ENCODE measurements around the gene ADGRL2. TPM values are rescaled to one million over a fixed set of nuclear protein-coding genes. Genes with fewer than 3 reads are reported as not detected.
A peak's percentile ranks its signal among the peaks of the same experiment; 100 is the strongest.

The ADGRL2 gene
- total and polyA plus RNA-seq, 5 donors from 2014 or later, result not detected

DNA sequence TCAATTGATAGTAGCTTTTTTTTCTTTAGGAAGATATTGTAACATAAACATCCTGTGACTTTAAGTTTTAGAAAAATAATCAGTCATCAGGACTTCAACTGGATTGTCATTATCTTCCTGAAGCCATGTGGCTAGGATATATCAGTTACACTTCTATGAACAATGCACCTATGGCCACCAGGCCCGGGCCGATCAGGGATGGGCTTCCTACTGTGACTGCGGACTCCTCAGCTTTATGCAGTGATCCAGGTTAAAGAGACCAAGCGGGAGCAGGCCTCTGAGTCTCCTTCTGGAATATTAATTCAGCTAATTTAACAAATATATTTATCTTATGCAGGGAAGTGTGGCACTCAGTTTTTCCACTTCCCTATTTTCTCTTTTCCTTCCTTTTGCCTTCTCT is 200.6 kb downstream of the ADGRL2 start:
- DNase-seq, result no peak
- no peaks in the 10 kb centered on the region for H3K27me3 ChIP-seq (ENCODE audit: control insufficient read depth, insufficient read depth, low read length)
- H3K27me3 Mint-ChIP-seq, result no peaks in the 10 kb centered on the region
- no peak overlapping the region for H3K4me3 ChIP-seq (ENCODE audit: low read depth, low read length)
- no peaks in the 10 kb centered on the region for H3K4me1 Mint-ChIP-seq
- no peak overlapping the region for H3K27ac Mint-ChIP-seq
- H3K27ac ChIP-seq (ENCODE audit: insufficient read depth, low read length, poor library complexity, severe bottlenecking), result no peak overlapping the region
- H3K4me1 ChIP-seq (ENCODE audit: control insufficient read depth, insufficient read depth, low read length, poor library complexity, severe bottlenecking), result no peaks in the 10 kb centered on the region
- H3K36me3 Mint-ChIP-seq, result no peaks in the 10 kb centered on the region
- ATAC-seq (ENCODE audit: low read depth in 2 of 2), result no peak
- no peaks in the 10 kb centered on the region for H3K36me3 ChIP-seq (ENCODE audit: control insufficient read depth, insufficient read depth, low read length)
- no peaks in the 10 kb centered on the region for H3K9me3 ChIP-seq (ENCODE audit: control insufficient read depth in 2 of 2, low read length in 2 of 2)
- H3K9me3 Mint-ChIP-seq, result peaks cover 0 to 6% (median 2%) of the 10 kb centered on the region in 7 donors
- no peak overlapping the region for H3K4me3 Mint-ChIP-seq

DNA sequence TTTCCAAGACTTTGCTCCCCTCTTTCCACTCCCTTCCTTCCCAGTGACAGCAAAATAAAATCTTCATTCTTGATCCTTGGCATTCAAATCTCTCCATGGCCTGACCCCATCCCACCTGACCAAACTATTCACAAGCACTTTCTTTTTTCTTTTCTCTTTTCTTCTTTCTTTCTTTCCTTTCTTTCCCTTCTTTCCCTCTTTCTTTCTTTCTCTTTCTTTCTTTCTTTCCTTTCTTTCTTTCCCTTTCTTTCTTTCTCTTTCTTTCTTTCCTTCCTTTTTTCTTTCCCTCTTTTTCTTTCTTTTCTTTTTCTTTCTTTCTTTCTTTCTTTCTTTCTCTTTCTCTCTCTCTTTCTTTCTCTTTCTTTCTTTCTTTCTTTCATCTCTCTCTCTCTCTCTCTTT is 207.1 kb downstream of the ADGRL2 start:
- no peaks in the 10 kb centered on the region for H3K4me1 Mint-ChIP-seq
- H3K27ac ChIP-seq (ENCODE audit: insufficient read depth, low read length, poor library complexity, severe bottlenecking), result no peak overlapping the region
- ATAC-seq (ENCODE audit: low read depth in 2 of 2), result no peak

DNA sequence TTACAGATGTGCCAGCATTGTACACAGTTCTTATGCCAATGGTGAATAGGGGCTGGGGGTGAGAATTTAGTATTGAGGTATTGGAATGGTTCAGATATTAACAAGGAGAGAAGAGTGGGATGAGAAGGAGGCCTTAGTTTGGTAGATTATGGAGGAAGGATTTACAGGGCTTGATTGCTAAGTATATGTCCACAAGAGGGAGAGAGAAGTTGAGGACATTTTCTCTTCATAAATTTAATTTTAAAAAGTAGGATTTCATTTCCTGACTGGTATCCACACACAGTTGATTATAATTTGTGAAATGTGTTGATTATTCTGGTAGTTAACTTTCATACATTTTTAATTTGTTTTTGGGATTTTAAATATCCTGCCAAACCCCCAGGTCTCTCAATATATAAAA is 213.0 kb downstream of the ADGRL2 start:
- Histone ChIP-seq H3K27me3 (ENCODE audit: control insufficient read depth, insufficient read depth, low read length) (no peaks in the 10 kb centered on the region), H3K27ac (ENCODE audit: insufficient read depth, low read length, poor library complexity, severe bottlenecking) (no peak overlapping the region), H3K9me3 (ENCODE audit: control insufficient read depth in 2 of 2, low read length in 2 of 2) (peaks cover 0 to 2% of the 10 kb centered on the region in 2 experiments), H3K36me3 (ENCODE audit: control insufficient read depth, insufficient read depth, low read length) (no peaks in the 10 kb centered on the region), H3K4me3 (ENCODE audit: low read depth, low read length) (no peak overlapping the region), H3K4me1 (ENCODE audit: control insufficient read depth, insufficient read depth, low read length, poor library complexity, severe bottlenecking) (no peaks in the 10 kb centered on the region)
- H3K9me3 Mint-ChIP-seq, result peaks cover 2 to 18% (median 7%) of the 10 kb centered on the region in 7 donors
- no peaks in the 10 kb centered on the region for H3K36me3 Mint-ChIP-seq
- ATAC-seq (ENCODE audit: low read depth in 2 of 2) (no peak), DNase-seq (no peak)
- no peaks in the 10 kb centered on the region for H3K27me3 Mint-ChIP-seq
- no peak overlapping the region for H3K4me3 Mint-ChIP-seq
- peaks cover 0 to 5% (median 0%) of the 10 kb centered on the region in 4 donors for H3K4me1 Mint-ChIP-seq
- H3K27ac Mint-ChIP-seq, result no peak overlapping the region

More for the DNA sequence above, 207.1 kb downstream of the ADGRL2 start:
- Mint-ChIP-seq H3K4me3 (no peak overlapping the region), H3K27me3 (no peaks in the 10 kb centered on the region), H3K36me3 (no peaks in the 10 kb centered on the region), H3K27ac (peak overlapping the region in 1 of 3 donors; percentile 5), H3K9me3 (peaks cover under 1 to 20% (median 9%) of the 10 kb centered on the region in 7 donors)
- peaks cover 0 to 3% of the 10 kb centered on the region in 2 experiments for H3K9me3 ChIP-seq (ENCODE audit: control insufficient read depth in 2 of 2, low read length in 2 of 2)
- H3K36me3 ChIP-seq (ENCODE audit: control insufficient read depth, insufficient read depth, low read length), result no peaks in the 10 kb centered on the region
- no peak overlapping the region for H3K4me3 ChIP-seq (ENCODE audit: low read depth, low read length)
- no peaks in the 10 kb centered on the region for H3K27me3 ChIP-seq (ENCODE audit: control insufficient read depth, insufficient read depth, low read length)
- no peaks in the 10 kb centered on the region for H3K4me1 ChIP-seq (ENCODE audit: control insufficient read depth, insufficient read depth, low read length, poor library complexity, severe bottlenecking)
- no peak for DNase-seq

DNA sequence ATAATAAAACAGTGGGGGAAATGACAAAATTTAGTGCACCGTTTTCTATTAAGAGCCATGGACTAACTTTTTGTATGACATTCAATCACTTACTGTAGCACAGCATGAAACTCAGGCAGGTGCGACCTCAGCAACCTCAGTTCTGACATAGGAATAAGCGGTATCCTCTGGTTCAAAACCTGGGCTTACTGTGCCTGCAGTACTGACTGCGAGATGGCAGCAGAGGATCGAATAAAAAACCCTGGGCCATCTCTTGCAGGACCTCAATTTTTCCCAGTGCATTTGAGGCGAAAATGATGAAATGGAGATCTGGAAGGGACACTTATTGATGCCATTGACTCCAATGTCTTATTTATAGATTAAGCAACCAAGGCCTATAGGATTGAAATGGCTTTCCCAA is 214.7 kb downstream of the ADGRL2 start:
- H3K4me3 Mint-ChIP-seq, result no peak overlapping the region
- ATAC-seq (ENCODE audit: low read depth in 2 of 2), result no peak
- no peaks in the 10 kb centered on the region for H3K27me3 ChIP-seq (ENCODE audit: control insufficient read depth, insufficient read depth, low read length)
- H3K9me3 ChIP-seq (ENCODE audit: control insufficient read depth in 2 of 2, low read length in 2 of 2), result peaks cover 0 to 2% of the 10 kb centered on the region in 2 experiments
- H3K36me3 ChIP-seq (ENCODE audit: control insufficient read depth, insufficient read depth, low read length), result no peaks in the 10 kb centered on the region
- no peaks in the 10 kb centered on the region for H3K36me3 Mint-ChIP-seq
- peaks cover 0 to 5% (median 0%) of the 10 kb centered on the region in 4 donors for H3K4me1 Mint-ChIP-seq
- no peaks in the 10 kb centered on the region for H3K27me3 Mint-ChIP-seq
- H3K4me3 ChIP-seq (ENCODE audit: low read depth, low read length), result no peak overlapping the region
- H3K4me1 ChIP-seq (ENCODE audit: control insufficient read depth, insufficient read depth, low read length, poor library complexity, severe bottlenecking), result no peaks in the 10 kb centered on the region
- DNase-seq, result no peak
- no peak overlapping the region for H3K27ac Mint-ChIP-seq
- peaks cover 2 to 17% (median 9%) of the 10 kb centered on the region in 7 donors for H3K9me3 Mint-ChIP-seq
- no peak overlapping the region for H3K27ac ChIP-seq (ENCODE audit: insufficient read depth, low read length, poor library complexity, severe bottlenecking)

DNA sequence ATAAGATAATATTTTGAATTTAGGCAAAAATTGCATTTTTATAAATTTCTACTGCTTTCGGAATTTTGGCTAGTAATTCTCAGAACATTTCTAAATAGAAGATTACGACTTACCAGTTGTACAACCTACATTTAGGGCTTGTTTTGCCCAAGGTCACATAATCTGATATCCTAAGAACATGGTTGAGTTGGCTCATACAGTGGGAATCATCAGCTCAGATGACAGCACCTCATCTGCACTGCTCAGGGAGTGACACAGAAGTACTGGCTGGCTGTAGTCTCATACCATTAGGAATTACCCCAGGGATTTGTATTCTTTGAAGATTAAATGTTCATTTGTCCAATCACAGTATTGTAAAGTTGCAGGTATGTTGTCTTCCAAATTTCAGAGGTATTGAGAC is 217.6 kb downstream of the ADGRL2 start:
- ATAC-seq (ENCODE audit: low read depth in 2 of 2) (no peak), DNase-seq (no peak)

DNA sequence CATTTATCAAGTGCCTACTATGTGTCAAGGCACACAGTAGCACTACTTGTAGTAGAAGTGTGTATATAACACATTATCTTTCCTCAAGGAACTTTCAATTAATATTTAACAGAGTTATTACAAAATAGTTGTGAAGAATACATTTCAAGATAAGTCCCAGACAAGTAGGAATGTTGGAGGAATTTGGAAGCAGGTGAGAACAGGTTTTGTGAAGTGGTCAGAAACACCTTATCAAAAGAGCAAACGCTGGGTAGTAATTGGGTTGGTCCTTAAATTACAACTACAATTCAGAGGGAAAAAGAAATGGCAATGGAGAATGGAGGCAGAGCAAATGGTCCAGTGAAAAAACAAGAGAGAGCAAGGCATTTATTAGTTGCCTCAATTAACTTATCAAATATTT is 218.8 kb downstream of the ADGRL2 start:
- no peak overlapping the region for H3K27ac ChIP-seq (ENCODE audit: insufficient read depth, low read length, poor library complexity, severe bottlenecking)
- Mint-ChIP-seq H3K4me3 (no peak overlapping the region), H3K36me3 (no peaks in the 10 kb centered on the region), H3K4me1 (no peaks in the 10 kb centered on the region), H3K27me3 (no peaks in the 10 kb centered on the region), H3K27ac (no peak overlapping the region), H3K9me3 (peaks cover 0 to 13% (median 9%) of the 10 kb centered on the region in 7 donors)
- peaks cover 0 to 2% of the 10 kb centered on the region in 2 experiments for H3K9me3 ChIP-seq (ENCODE audit: control insufficient read depth in 2 of 2, low read length in 2 of 2)
- ATAC-seq (ENCODE audit: low read depth in 2 of 2) (no peak), DNase-seq (no peak)
- no peaks in the 10 kb centered on the region for H3K27me3 ChIP-seq (ENCODE audit: control insufficient read depth, insufficient read depth, low read length)
- H3K4me1 ChIP-seq (ENCODE audit: control insufficient read depth, insufficient read depth, low read length, poor library complexity, severe bottlenecking), result no peaks in the 10 kb centered on the region
- no peak overlapping the region for H3K4me3 ChIP-seq (ENCODE audit: low read depth, low read length)
- H3K36me3 ChIP-seq (ENCODE audit: control insufficient read depth, insufficient read depth, low read length), result no peaks in the 10 kb centered on the region

More for the DNA sequence above, 217.6 kb downstream of the ADGRL2 start:
- peaks cover 1 to 12% (median 7%) of the 10 kb centered on the region in 7 donors for H3K9me3 Mint-ChIP-seq
- Histone ChIP-seq H3K36me3 (ENCODE audit: control insufficient read depth, insufficient read depth, low read length) (no peaks in the 10 kb centered on the region), H3K4me1 (ENCODE audit: control insufficient read depth, insufficient read depth, low read length, poor library complexity, severe bottlenecking) (no peaks in the 10 kb centered on the region), H3K27me3 (ENCODE audit: control insufficient read depth, insufficient read depth, low read length) (no peaks in the 10 kb centered on the region), H3K27ac (ENCODE audit: insufficient read depth, low read length, poor library complexity, severe bottlenecking) (no peak overlapping the region), H3K9me3 (ENCODE audit: control insufficient read depth in 2 of 2, low read length in 2 of 2) (peaks cover 0 to 2% of the 10 kb centered on the region in 2 experiments), H3K4me3 (ENCODE audit: low read depth, low read length) (no peak overlapping the region)
- H3K27me3 Mint-ChIP-seq, result no peaks in the 10 kb centered on the region
- no peak overlapping the region for H3K4me3 Mint-ChIP-seq
- peaks cover 0 to 4% (median 0%) of the 10 kb centered on the region in 4 donors for H3K4me1 Mint-ChIP-seq
- H3K36me3 Mint-ChIP-seq, result no peaks in the 10 kb centered on the region
- H3K27ac Mint-ChIP-seq, result no peak overlapping the region

DNA sequence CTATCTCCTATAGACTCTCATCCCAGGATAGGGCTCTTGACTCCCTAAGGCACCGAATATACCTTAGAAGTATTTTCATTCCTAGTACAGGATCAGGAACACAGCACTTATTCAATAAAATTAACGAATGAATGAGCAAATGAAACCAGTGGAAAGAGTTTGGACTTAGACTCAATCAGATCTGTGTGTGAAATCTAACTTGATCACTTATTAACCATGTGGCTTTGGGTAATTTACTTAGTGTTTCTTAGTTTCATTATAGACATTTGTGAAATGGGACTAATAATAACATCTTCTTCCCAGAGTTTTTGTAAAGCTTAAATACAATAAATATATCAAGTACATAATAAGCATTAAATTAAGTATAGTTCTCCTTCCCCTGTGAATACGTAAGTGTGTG is 230.1 kb downstream of the ADGRL2 start:
- Histone ChIP-seq H3K9me3 (ENCODE audit: control insufficient read depth in 2 of 2, low read length in 2 of 2) (peaks cover 0 to 2% of the 10 kb centered on the region in 2 experiments), H3K4me3 (ENCODE audit: low read depth, low read length) (no peak overlapping the region), H3K4me1 (ENCODE audit: control insufficient read depth, insufficient read depth, low read length, poor library complexity, severe bottlenecking) (no peaks in the 10 kb centered on the region), H3K27me3 (ENCODE audit: control insufficient read depth, insufficient read depth, low read length) (no peaks in the 10 kb centered on the region), H3K27ac (ENCODE audit: insufficient read depth, low read length, poor library complexity, severe bottlenecking) (no peak overlapping the region), H3K36me3 (ENCODE audit: control insufficient read depth, insufficient read depth, low read length) (no peaks in the 10 kb centered on the region)
- Mint-ChIP-seq H3K4me1 (no peaks in the 10 kb centered on the region), H3K27ac (no peak overlapping the region), H3K9me3 (peaks cover 0 to 8% (median 3%) of the 10 kb centered on the region in 7 donors), H3K36me3 (no peaks in the 10 kb centered on the region), H3K27me3 (no peaks in the 10 kb centered on the region), H3K4me3 (no peak overlapping the region)
- ATAC-seq (ENCODE audit: low read depth in 2 of 2) (no peak), DNase-seq (no peak)

DNA sequence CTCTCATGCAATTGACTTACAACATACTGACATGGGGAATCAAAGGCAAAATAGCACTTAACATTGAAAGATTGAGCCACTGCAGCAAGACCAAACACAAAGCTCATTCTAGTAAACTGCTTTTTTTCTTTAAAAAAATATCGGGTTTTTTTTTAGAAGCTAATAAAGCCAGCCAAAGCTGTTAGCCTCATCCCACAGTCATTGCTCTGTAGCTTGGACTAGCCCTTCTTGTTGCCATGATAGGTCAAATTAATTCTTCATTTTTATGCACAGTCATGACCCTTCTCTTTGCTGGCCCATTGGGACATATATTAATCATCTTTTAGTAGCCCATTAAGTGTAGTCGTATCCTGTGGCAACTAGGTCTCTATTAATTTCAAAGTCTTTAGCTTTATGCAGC is 231.3 kb downstream of the ADGRL2 start:
- Histone ChIP-seq H3K4me1 (ENCODE audit: control insufficient read depth, insufficient read depth, low read length, poor library complexity, severe bottlenecking) (no peaks in the 10 kb centered on the region), H3K36me3 (ENCODE audit: control insufficient read depth, insufficient read depth, low read length) (no peaks in the 10 kb centered on the region), H3K27me3 (ENCODE audit: control insufficient read depth, insufficient read depth, low read length) (no peaks in the 10 kb centered on the region), H3K4me3 (ENCODE audit: low read depth, low read length) (no peak overlapping the region), H3K9me3 (ENCODE audit: control insufficient read depth in 2 of 2, low read length in 2 of 2) (peaks cover 0 to 2% of the 10 kb centered on the region in 2 experiments), H3K27ac (ENCODE audit: insufficient read depth, low read length, poor library complexity, severe bottlenecking) (no peak overlapping the region)
- Mint-ChIP-seq H3K4me1 (no peaks in the 10 kb centered on the region), H3K36me3 (no peaks in the 10 kb centered on the region), H3K27me3 (no peaks in the 10 kb centered on the region), H3K4me3 (no peak overlapping the region), H3K27ac (no peak overlapping the region), H3K9me3 (peaks cover 0 to 7% (median 5%) of the 10 kb centered on the region in 7 donors)
- no peak for DNase-seq
- ATAC-seq (ENCODE audit: low read depth in 2 of 2), result no peak
